ENCODE results near the gene DMC1.
"Not testable (repeated sequence)": the region's sequence is repeated elsewhere in the genome, so short reads cannot be mapped to it uniquely, and the experiment has no call there.

The DMC1 gene

GRCh38 chr22:38569972-38570778 lies at the start of gene DMC1:
DMC1 (minus strand) TSS chr22:38570183; CDS start chr22:38568256, 1,927 bp downstream.
- DNase-seq (ENCODE audit: insufficient read length, low spot score) (peak; percentile 68), FAIRE-seq (no peak)
- 0 out of 2 replicates have a peak, but pooled peaks have one; percentile 28 for TF ChIP-seq POLR2A (IDR thresholded peaks at IDR 0.05; ENCODE audit: low read depth, low read length)

- FAIRE-seq (no peak), DNase-seq (ENCODE audit: insufficient read length, low spot score) (no peak)
- TF ChIP-seq POLR2A (IDR thresholded peaks at IDR 0.05; ENCODE audit: low read depth, low read length) = no peak
Observed at GRCh38 chr22:38618682-38619081, 48.7 kb upstream of the DMC1 start.

GRCh38 chr22:38618258-38618657 lies 48.3 kb upstream of the DMC1 start:
- DNase-seq (ENCODE audit: insufficient read length, low spot score) (no peak), FAIRE-seq (no peak)
- no peak for TF ChIP-seq POLR2A (IDR thresholded peaks at IDR 0.05; ENCODE audit: low read depth, low read length)

- FAIRE-seq; DNase-seq (ENCODE audit: insufficient read length, low spot score): not testable (repeated sequence)
Observed at GRCh38 chr22:38615064-38615405, 45.1 kb upstream of the DMC1 start.

- no peak for TF ChIP-seq POLR2A (IDR thresholded peaks at IDR 0.05; ENCODE audit: low read depth, low read length)
- no peak for DNase-seq (ENCODE audit: insufficient read length, low spot score)
Observed at GRCh38 chr22:38614332-38615063, 44.5 kb upstream of the DMC1 start.

GRCh38 chr22:38613588-38613987 lies 43.6 kb upstream of the DMC1 start:
- DNase-seq (ENCODE audit: insufficient read length, low spot score) (no peak), FAIRE-seq (no peak)
- no peak for TF ChIP-seq POLR2A (IDR thresholded peaks at IDR 0.05; ENCODE audit: low read depth, low read length)

More at GRCh38 chr22:38614332-38615063, 44.5 kb upstream of the DMC1 start:
- no peak for FAIRE-seq

- FAIRE-seq = no peak
- DNase-seq (ENCODE audit: insufficient read length, low spot score) = no peak
- TF ChIP-seq POLR2A (IDR thresholded peaks at IDR 0.05; ENCODE audit: low read depth, low read length) = no peak
Observed at GRCh38 chr22:38612217-38613006, 42.4 kb upstream of the DMC1 start.

- no peak for TF ChIP-seq POLR2A (IDR thresholded peaks at IDR 0.05; ENCODE audit: low read depth, low read length)
- DNase-seq (ENCODE audit: insufficient read length, low spot score) (no peak), FAIRE-seq (no peak)
Observed at GRCh38 chr22:38611559-38611958, 41.6 kb upstream of the DMC1 start.

GRCh38 chr22:38610234-38610633 lies 40.3 kb upstream of the DMC1 start:
- FAIRE-seq (no peak), DNase-seq (ENCODE audit: insufficient read length, low spot score) (no peak)
- TF ChIP-seq POLR2A (IDR thresholded peaks at IDR 0.05; ENCODE audit: low read depth, low read length) = no peak

GRCh38 chr22:38608992-38609750 lies 39.2 kb upstream of the DMC1 start:
- DNase-seq (ENCODE audit: insufficient read length, low spot score) (no peak), FAIRE-seq (no peak)
- TF ChIP-seq POLR2A (IDR thresholded peaks at IDR 0.05; ENCODE audit: low read depth, low read length) = no peak

- DNase-seq (ENCODE audit: insufficient read length, low spot score) = no peak
- FAIRE-seq = no peak
- no peak for TF ChIP-seq POLR2A (IDR thresholded peaks at IDR 0.05; ENCODE audit: low read depth, low read length)
Observed at GRCh38 chr22:38607680-38608079, 37.7 kb upstream of the DMC1 start.

- FAIRE-seq = no peak
- no peak for TF ChIP-seq POLR2A (IDR thresholded peaks at IDR 0.05; ENCODE audit: low read depth, low read length)
Observed at GRCh38 chr22:38602166-38602565, 32.2 kb upstream of the DMC1 start.

GRCh38 chr22:38601221-38601764 lies 31.3 kb upstream of the DMC1 start:
- FAIRE-seq (no peak), DNase-seq (ENCODE audit: insufficient read length, low spot score) (no peak)
- no peak for TF ChIP-seq POLR2A (IDR thresholded peaks at IDR 0.05; ENCODE audit: low read depth, low read length)

More at GRCh38 chr22:38602166-38602565, 32.2 kb upstream of the DMC1 start:
- DNase-seq (ENCODE audit: insufficient read length, low spot score) = no peak
